Stimulated activated CD8-positive, alpha-beta memory T cell treated with anti-CD3 and anti-CD28 coated beads, Interleukin-7, amount 100 ng/mL, for 48 hours (primary cell): ENCODE results near the gene CASK.
"Not testable (repeated sequence)": the region's sequence is repeated elsewhere in the genome, so short reads cannot be mapped to it uniquely, and the experiment has no call there.

Experiments
- DNase-seq, 2 donors: peaks; one replicate each; pipeline ENCODE4 v3.0.0-alpha.2; 2020; ENCODE audit warnings: low read depth in 1 of 2; ENCODE audit errors: extremely low read depth in 1 of 2

Gene CASK

GRCh38 chrX:41703574-41704029 lies 219.8 kb downstream of the CASK start:
- no peak for DNase-seq

DNA sequence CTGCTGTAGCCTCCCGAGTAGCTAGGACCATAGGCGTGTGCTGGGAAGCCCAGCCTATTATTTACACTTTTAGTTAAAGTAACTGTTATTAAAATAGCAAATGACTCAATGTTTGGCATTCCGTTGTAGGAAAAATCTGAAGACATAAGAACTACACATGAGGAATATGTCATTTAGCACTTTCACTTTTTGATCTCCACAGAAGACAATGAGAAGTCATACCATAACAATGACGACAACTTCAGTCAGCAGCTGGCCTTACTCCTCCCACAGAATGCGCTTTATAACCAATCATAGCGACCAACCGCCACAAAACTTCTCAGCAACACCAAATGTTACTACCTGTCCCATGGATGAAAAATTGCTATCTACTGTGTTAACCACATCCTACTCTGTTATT lies 227.9 kb downstream of the CASK start:
- DNase-seq: no peak

GRCh38 chrX:41693024-41693423 lies 230.3 kb downstream of the CASK start:
- DNase-seq: no peak

GRCh38 chrX:41692162-41692749 lies 231.1 kb downstream of the CASK start:
- DNase-seq: no peak

DNA sequence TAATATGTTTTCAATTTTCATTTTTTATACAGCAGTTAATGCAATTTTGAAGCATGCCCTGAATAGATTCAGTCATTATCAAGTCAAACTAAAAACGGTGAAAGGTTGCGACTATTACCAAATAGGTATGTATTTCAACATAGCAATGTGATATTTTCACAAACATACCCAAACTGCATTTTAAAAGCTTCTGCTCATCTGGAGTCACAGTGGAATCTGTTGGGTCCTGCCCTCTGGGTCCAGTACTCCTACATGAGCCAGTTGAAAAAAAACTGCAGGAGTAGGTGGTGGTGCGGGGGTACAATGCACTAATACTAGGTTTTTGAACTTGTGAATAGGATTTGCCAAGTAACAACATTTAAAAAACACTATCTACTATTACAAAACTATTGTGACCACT lies 233.6 kb downstream of the CASK start:
- no peak for DNase-seq

GRCh38 chrX:41688835-41689234 lies 234.5 kb downstream of the CASK start, which contains the start of gene GPR34:
TSS of gene GPR34 (plus strand) at chrX:41688973. CDS start at chrX:41695634, 6,661 bp downstream.
- DNase-seq: no peak

DNA sequence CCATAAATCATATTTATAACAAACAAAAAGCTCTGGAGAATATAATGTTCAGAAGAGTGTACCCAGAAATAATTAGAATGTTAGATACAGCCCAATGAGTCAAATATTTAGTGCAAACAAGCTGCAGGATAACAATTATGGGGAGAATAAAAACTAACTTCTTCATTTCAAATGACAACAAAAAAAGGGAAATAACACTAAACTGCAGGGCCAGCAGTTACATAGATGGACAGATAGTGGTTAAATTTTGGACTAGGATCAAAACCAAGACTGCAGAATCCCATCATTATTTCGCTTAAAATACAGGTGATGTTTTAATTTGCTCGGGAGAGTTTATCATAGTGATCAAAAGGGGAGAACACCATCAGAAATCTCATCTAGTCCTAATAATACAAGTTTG lies 235.2 kb downstream of the CASK start:
- no peak for DNase-seq

GRCh38 chrX:41686788-41687187 lies 236.6 kb downstream of the CASK start:
- DNase-seq: no peak

- no peak for DNase-seq
Measured at GRCh38 chrX:41684940-41685339, 238.4 kb downstream of the CASK start.

DNA sequence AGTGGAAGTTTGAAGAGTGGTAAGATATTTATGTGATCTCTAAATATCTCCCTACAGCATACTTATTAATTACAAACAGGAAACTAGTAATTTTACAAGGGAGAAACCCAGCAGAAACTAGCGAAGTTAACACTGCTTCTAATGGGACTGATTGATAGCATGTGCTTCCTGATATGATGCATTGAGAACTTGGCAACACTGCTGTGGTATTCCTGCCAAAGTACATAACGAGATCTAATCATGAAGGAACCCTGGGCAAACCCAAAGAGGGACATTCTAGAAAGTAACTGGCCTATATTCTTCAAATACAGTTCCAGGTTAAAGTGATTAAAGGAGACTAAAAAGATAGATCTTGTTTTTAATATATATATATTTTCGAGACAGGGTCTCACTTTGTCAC lies 239.2 kb downstream of the CASK start:
- DNase-seq: no peak

DNA sequence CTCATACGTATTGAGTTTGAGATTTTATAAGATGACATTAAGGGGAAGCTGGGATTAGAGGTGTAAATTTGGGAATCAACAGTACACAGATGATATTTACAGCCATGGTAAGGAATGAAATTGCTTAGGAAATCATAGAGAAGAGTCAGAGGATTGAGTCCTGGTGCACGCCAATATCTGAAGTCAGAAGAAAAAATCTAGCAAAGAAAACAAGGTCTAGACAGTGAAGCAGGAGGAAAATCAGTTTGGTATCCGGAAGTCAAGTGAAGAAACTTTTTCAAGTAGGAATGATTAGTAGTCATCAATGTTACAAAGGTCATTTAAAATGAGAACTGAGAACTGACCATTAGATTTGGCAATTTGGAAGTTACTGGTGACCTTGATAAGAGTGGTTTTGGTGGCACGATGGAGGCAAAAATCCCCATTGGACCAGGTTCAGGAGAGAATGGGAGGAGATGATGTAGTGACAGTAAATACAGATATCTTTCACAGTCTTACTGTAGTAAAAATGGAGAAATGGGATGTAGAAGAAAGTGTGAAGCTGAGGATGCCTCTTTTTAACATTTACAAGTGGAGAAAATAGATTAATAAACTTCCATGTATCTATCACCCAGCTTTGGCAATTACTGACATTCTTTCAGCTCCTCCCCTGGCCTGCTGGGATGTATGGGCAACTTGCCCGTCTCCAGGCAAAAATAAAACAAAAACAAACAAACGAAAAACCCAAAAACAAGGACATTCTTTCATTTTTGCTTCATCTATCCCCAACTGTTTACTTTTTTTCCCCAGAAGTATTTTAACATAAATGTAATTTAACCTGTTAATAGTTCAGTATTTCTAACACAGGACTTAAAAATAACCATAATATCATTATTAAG lies 245.9 kb downstream of the CASK start:
- DNase-seq: no peak

DNA sequence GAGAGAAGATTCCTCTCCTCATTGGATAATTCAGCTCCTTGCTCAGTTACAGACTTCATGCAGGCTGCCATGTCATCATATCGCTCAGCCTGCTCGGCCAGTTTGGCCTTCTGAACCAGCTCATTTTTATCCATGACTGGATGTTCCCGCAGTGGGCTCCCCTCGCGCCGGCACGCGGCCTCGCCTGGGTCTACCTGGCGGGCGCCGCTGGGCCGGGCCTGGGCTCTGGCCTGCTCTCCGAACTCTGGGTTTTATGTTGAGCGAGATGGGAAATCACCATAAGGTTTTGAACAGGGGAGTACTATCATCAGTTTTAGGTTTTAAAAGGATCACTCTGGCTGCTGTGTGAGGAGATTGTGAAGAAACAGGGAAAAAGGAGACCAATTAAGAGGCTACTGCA lies 247.0 kb downstream of the CASK start:
- DNase-seq: not testable (repeated sequence)

DNA sequence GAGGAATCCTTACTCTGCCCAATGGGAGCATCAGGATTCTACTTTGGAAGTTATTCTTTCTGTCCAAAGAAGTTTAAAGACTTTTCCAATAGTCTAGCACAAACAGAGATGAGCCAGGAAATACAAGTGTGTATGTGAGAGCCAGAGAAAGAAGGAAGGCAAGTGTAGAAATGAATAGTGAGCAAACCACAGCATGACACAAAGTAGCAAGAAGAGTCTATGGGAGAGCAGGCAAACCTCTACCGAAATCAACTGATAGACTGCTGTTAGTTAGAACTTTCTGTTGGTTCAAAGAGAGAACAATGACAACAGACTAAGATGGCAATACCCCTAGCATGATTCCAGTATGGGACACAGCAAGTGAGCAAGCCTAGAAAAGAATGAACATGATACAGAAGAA lies 250.7 kb downstream of the CASK start:
- DNase-seq: no peak

- no peak for DNase-seq
Measured at GRCh38 chrX:41671082-41671481, 252.3 kb downstream of the CASK start.

DNA sequence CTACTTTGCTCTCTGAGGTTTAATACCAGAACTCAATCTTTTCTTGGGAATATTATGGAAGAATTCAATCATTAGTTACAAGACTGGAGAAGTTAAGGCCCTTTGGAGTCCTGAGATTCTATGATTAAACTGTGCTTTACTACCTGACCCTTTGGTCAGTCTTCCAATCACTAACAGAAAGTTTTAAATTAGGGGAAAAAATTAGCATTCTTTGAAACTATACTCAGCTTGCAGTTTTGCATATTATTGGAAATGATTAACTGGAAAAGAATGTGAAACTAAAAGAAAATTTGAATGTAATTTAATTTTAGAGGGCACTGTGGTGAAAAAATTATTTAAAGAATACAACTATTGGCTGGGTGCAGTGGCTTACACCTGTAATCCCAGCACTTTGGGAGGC lies 253.2 kb downstream of the CASK start:
- no peak for DNase-seq

DNA sequence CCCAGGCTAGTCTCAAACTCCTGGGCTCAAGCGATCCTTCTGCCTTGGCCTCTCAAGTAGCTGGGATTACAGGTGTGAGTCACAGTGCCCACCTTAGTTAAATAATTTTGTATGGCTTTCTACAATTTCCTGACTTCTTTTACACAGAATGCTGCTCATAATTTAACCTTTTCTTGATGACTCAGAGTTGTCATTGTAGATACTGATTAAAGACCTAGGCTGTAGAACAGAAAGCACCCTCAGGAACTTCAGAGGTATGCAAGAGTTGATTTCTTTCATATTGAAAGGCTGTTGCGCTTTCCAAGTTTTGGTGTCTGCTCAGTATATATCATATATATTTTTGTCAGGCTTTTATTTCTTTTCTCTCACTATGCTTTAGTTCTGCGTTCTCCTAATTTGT lies 255.7 kb downstream of the CASK start:
- no peak for DNase-seq

DNA sequence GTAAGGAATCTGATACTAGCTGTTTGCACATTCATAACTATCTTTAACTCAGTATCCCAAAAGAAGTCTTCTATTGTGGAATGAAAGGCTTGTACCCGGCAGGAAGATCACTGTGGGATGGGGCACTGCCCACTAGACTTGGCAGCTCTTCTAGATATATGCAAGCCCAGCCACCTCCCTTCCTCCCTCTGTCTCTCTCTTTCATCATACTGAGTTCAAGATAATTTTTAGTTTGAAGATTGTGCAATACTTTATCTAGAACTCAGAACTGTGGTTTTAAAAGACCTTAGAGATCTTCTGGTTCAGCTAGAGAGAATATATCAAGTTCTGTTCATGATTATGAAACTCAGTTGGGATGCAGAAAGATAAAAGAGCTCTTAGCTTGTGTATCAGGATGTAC lies 257.1 kb downstream of the CASK start:
- DNase-seq: no peak

DNA sequence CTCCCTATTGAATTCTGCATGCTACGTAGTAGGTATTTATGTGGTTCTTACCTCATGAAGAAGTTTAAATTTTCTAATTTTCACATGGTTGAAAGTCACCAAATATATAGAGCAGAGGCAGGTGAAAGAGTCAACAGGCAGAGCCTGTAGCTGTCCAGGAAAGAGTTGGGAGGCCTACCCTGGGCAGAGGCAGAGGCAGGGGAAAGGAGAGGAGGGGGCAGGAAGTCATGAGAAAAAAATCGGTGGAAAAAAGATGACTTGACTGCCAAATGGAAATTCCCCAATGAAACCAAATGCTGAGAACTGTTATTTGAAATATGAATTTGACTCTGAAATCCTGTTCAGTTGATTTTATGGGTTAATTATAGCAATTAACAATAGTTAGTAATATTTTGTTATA lies 257.7 kb downstream of the CASK start:
- DNase-seq: no peak

- DNase-seq: no peak
Measured at GRCh38 chrX:41664908-41665307, 258.4 kb downstream of the CASK start.

DNA sequence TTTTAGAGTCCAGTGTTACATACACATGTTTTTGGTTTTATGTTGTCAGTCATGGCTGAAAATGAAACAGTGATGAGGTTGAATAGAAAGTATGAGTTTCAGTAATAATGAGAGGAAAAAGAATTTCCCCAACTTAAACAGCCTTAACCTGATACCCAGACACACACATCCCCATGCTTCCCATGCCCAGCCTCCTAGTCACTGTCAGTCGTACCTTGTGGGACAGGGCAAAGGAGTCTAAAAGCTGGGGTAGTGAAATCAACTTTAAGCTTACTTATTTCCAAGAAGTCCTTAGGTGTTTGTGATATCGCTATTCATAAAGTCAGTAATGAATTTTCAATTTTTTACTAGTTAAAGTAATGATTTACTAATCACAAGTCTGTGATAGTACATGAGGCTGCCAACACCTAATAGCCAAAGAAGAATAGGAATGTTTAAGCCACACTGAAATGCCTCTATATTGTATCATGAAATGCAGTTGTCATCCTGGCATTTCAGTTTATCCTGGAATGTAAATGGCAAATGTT lies 258.9 kb downstream of the CASK start:
- DNase-seq: no peak

- no peak for DNase-seq
Measured at GRCh38 chrX:41661366-41662095, 261.8 kb downstream of the CASK start.
